ENCODE measurements around the gene PCK2. TPM values are rescaled to one million over a fixed set of nuclear protein-coding genes. Genes with fewer than 3 reads are reported as not detected.

PCK2 gene
- total RNA-seq, 1 experiment from 2014 or later = 16.8 TPM

GRCh38 chr14:24062216-24062980 lies 31.7 kb upstream of the PCK2 start:
- POLR2A ChIA-PET (ENCODE audit: low non-redundant PET) = interaction anchor here (0.6 kb wide), 1 partner anchor 183 kb away, joined by 3 read pairs; no protein-coding TSS in a partner anchor
- Histone ChIP-seq H3K4me3 (ENCODE audit: low read depth, low read length, poor library complexity, severe bottlenecking) (no peak overlapping the region), H3K27me3 (replicated peaks; ENCODE audit: insufficient read depth, low read depth, low read length, poor library complexity) (no peaks in the 10 kb centered on the region), H3K4me1 (ENCODE audit: insufficient read depth, low read length, poor library complexity, severe bottlenecking) (no peaks in the 10 kb centered on the region), H3K36me3 (ENCODE audit: insufficient read depth, low read length, poor library complexity, severe bottlenecking) (no peaks in the 10 kb centered on the region), H3K27ac (ENCODE audit: low read depth, low read length, poor library complexity, severe bottlenecking) (no peak overlapping the region), H3K9me3 (ENCODE audit: low read depth, low read length, poor library complexity, severe bottlenecking) (no peaks in the 10 kb centered on the region)
- no peak for TF ChIP-seq CTCF (conservative IDR thresholded peaks at IDR 0.05; ENCODE audit: low read depth, low read length)
- no peak for TF ChIP-seq EZH2 (IDR thresholded peaks at IDR 0.05; ENCODE audit: borderline replicate concordance, low read depth, low read length, poor library complexity, severe bottlenecking)
- BruUV-seq (replicated peaks) = no TSS peak
- intact Hi-C loops (cut with micrococcal nuclease; ENCODE audit: unreplicated experiment) = no loop called here
- CTCF ChIA-PET = interaction anchor here (1.5 kb wide), 1 partner anchor 234 kb away, joined by 3 read pairs; no protein-coding TSS in a partner anchor
- no peak for DNase-seq (ENCODE audit: low spot score)

GRCh38 chr14:24063263-24063836 lies 30.8 kb upstream of the PCK2 start:
- H3K9me3 ChIP-seq (ENCODE audit: low read depth, low read length, poor library complexity, severe bottlenecking) = no peaks in the 10 kb centered on the region
- CTCF ChIA-PET = no interaction called here
- DNase-seq (ENCODE audit: low spot score) = no peak
- no peaks in the 10 kb centered on the region for H3K27me3 ChIP-seq (replicated peaks; ENCODE audit: insufficient read depth, low read depth, low read length, poor library complexity)
- POLR2A ChIA-PET (ENCODE audit: low non-redundant PET) = no interaction called here
- BruUV-seq (replicated peaks) = no TSS peak
- no peak for TF ChIP-seq EZH2 (IDR thresholded peaks at IDR 0.05; ENCODE audit: borderline replicate concordance, low read depth, low read length, poor library complexity, severe bottlenecking)
- no peak for TF ChIP-seq CTCF (conservative IDR thresholded peaks at IDR 0.05; ENCODE audit: low read depth, low read length)
- no peak overlapping the region for H3K27ac ChIP-seq (ENCODE audit: low read depth, low read length, poor library complexity, severe bottlenecking)
- no peaks in the 10 kb centered on the region for H3K36me3 ChIP-seq (ENCODE audit: insufficient read depth, low read length, poor library complexity, severe bottlenecking)
- H3K4me3 ChIP-seq (ENCODE audit: low read depth, low read length, poor library complexity, severe bottlenecking) = no peak overlapping the region
- H3K4me1 ChIP-seq (ENCODE audit: insufficient read depth, low read length, poor library complexity, severe bottlenecking) = no peaks in the 10 kb centered on the region
- intact Hi-C loops (cut with micrococcal nuclease; ENCODE audit: unreplicated experiment) = no loop called here

DNA sequence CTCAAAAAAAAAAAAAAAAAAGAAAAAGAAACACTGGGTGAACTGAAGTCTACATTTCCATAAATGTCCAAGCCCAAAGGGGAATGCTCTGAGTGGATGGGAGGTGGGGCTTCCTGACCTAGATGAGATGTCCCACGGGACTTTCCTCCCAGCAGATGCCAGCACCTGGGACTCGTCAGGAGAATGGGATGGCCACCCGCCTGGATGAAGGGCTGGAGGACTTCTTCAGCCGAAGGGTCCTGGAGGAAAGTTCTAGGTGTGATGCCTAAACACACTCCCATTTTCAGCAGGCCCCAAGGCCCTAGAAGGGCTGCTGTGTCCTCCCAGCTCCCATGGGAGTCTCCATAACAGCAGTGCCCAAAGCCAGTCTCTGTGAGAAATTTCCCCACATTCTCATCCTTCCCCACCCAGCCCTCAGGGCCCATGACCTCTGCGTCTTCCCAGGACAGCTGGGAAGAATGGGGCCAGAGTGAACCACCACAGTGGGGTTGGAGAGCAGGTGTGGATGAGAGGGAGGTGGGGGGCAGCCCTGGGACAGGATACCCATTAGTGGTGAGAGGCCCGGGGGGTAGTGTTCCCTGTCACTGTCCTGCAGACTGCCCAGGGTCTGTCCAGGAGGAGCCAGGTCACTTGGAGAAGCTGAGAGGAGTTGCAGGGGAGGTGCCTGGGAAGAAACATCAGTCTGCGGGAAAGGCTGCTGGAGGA lies 29.9 kb upstream of the PCK2 start:
- Histone ChIP-seq H3K4me3 (ENCODE audit: low read depth, low read length, poor library complexity, severe bottlenecking) (no peak overlapping the region), H3K27me3 (replicated peaks; ENCODE audit: insufficient read depth, low read depth, low read length, poor library complexity) (no peaks in the 10 kb centered on the region), H3K9me3 (ENCODE audit: low read depth, low read length, poor library complexity, severe bottlenecking) (no peaks in the 10 kb centered on the region), H3K4me1 (ENCODE audit: insufficient read depth, low read length, poor library complexity, severe bottlenecking) (no peaks in the 10 kb centered on the region), H3K27ac (ENCODE audit: low read depth, low read length, poor library complexity, severe bottlenecking) (no peak overlapping the region), H3K36me3 (ENCODE audit: insufficient read depth, low read length, poor library complexity, severe bottlenecking) (no peaks in the 10 kb centered on the region)
- BruUV-seq (replicated peaks) = no TSS peak
- no peak for DNase-seq (ENCODE audit: low spot score)
- ChIA-PET CTCF (no interaction called here), POLR2A (ENCODE audit: low non-redundant PET) (interaction anchor here (0.5 kb wide), 1 partner anchor 95 kb away, joined by 12 read pairs; no protein-coding TSS in a partner anchor)
- intact Hi-C loops (cut with micrococcal nuclease; ENCODE audit: unreplicated experiment) = no loop called here
- TF ChIP-seq EZH2 (IDR thresholded peaks at IDR 0.05; ENCODE audit: borderline replicate concordance, low read depth, low read length, poor library complexity, severe bottlenecking) (no peak), CTCF (conservative IDR thresholded peaks at IDR 0.05; ENCODE audit: low read depth, low read length) (no peak)

Measured in A673 (cell line).